ENCODE measurements around the gene NFKBIA. TPM values are rescaled to one million over a fixed set of nuclear protein-coding genes. Genes with fewer than 3 reads are reported as not detected.

NFKBIA gene
- total and polyA plus RNA-seq, 2 of the 8 experiments (the other 6 are each of a cell fraction or from before 2014, with no cell fraction given): 25.9 to 49.7 TPM

DNA sequence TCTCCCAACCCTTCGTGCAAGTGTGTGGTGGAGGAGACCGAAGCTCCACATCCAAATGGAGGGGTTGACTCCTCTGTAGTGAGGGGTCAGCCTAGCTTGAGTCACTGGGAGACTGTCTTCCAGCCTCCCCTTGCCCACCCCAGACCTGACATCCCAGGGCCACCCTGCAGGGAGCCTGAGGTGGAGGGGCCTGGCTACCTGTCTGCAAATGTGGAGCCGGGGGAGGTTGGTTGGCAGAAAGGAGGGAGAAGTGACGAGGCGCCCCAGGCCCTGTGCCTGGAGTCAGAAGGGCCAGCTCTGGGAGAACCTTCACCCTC is 37.5 kb downstream of the NFKBIA start (continued):
- TF ChIP-seq TAF1 (IDR thresholded peaks at IDR 0.05; ENCODE audit: low read depth, low read length): no peak

Measured in H1 (cell line).